Activated CD8-positive, alpha-beta T cell treated with anti-CD3 and anti-CD28 coated beads, Interleukin-2, amount 10 ng/mL, durations not matched to agents 7 days and 5 days (primary cell): Measurements from ENCODE around the gene BRF1. TPM values are rescaled to one million over a fixed set of nuclear protein-coding genes. Genes with fewer than 3 reads are reported as not detected.

Experiments
- ATAC-seq: fragments of 150-1000 bp; cut with Tn5 transposase; one replicate; pipeline ENCODE4 v1.10.0; 2021; ENCODE audit warnings: moderate library complexity
- CTCF ChIA-PET: fragments of 350-600 bp; sonication (Branson Sonifier 250); formaldehyde crosslinking; loops from one replicate; lab custom pipeline; 2021; ENCODE audit warnings: antibody characterized with exemption; lab: Charles Lee
- POLR2A ChIA-PET: fragments of 350-600 bp; sonication (Branson Sonifier 250); formaldehyde crosslinking; loops from one replicate; lab custom pipeline; 2021; ENCODE audit warnings: antibody characterized with exemption; lab: Charles Lee
- DNase-seq: peaks from one replicate; pipeline ENCODE4 v3.0.0-alpha.2; 2020
- H3K27ac Mint-ChIP-seq: one replicate; pipeline ENCODE4 v1.8.0; 2021; ENCODE audit warnings: mild to moderate bottlenecking, mixed read lengths
- H3K27me3 Mint-ChIP-seq: one replicate; pipeline ENCODE4 v1.8.0; 2021; ENCODE audit warnings: low read depth, mixed read lengths
- H3K36me3 Mint-ChIP-seq: one replicate; pipeline ENCODE4 v1.8.0; 2021; ENCODE audit warnings: low read depth, mixed read lengths
- H3K4me1 Mint-ChIP-seq: one replicate; pipeline ENCODE4 v1.8.0; 2021; ENCODE audit warnings: low read depth, mixed read lengths
- H3K4me3 Mint-ChIP-seq: one replicate; pipeline ENCODE4 v1.8.0; 2021; ENCODE audit warnings: mild to moderate bottlenecking, mixed read lengths
- H3K9me3 Mint-ChIP-seq: one replicate; pipeline ENCODE4 v1.8.0; 2022; ENCODE audit warnings: mixed read lengths; ENCODE audit not compliant: insufficient read depth
- total RNA-seq, 2 experiments: library from RNA; stranded (reverse); gene quantifications; one replicate each; pipeline ENCODE4 v1.2.3, GENCODE V29; 2021

Gene BRF1
- total RNA-seq, 2 experiments from 2014 or later: 42.1 to 44.7 TPM

DNA sequence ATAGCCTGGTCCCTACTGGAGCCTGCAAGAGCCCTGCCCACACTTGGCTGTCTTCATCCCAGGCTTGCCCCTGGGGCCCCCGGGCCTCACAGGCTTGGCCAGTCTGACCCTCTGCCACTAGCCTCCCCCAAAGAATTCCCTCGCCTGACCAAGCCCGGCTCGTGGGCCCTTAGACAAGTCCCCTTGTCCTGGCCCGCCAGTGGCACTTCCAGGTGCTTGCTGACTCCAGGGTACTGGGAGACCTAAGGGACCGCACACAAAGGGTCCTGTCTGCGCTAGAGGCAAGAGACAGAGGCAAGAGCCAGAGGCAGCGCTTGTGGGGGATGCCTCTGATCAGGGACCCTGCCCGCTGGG is 47.5 kb downstream of the BRF1 start:
- no peak for ATAC-seq
- no peaks in the 10 kb centered on the region for H3K27me3 Mint-ChIP-seq
- no peak overlapping the region for H3K4me3 Mint-ChIP-seq
- ChIA-PET CTCF (no interaction called here), POLR2A (no interaction called here)
- no peak for DNase-seq
- peaks cover 18% of the 10 kb centered on the region for H3K4me1 Mint-ChIP-seq
- peaks cover 22% of the 10 kb centered on the region for H3K36me3 Mint-ChIP-seq
- H3K27ac Mint-ChIP-seq: no peak overlapping the region
- no peaks in the 10 kb centered on the region for H3K9me3 Mint-ChIP-seq

DNA sequence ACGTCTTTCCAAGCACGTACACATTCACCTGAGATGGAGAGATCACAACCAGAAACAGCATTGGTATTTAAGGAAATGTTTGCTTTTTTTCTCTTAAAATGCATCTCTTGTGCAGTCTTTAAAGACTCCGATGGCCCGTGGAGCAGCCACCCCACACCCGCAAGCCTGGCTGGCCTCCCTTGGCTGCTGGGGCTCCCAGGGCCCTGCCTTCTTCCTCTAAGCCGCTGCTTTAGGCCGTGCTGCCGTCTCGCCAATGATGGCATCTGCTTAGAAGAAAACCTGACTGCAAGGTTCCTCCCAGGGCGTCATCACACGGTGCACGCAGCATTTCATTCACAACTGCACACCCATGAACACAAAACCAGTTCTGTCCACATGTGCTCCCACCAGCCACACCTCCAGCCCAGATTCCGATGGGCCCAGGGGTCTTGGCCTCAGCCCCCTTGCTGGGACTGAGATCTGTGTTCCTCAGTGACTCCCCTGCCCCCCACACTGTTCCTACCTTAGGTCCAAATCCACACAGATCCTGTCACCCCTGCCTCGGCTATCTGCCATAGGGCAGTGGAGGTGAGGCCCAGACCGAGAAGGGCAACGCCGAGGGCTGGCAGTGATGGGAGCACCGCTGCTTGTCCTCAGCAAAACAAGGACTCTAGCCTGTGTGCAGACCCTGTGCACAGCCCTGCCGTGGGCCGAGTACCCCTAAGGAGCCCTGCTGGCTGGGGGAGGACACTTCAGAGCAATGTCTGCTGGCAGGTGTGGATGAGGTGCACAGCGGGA is 48.1 kb downstream of the BRF1 start:
- DNase-seq: no peak
- H3K27ac Mint-ChIP-seq: no peak overlapping the region
- H3K4me3 Mint-ChIP-seq: no peak overlapping the region
- no peaks in the 10 kb centered on the region for H3K9me3 Mint-ChIP-seq
- peaks cover 22% of the 10 kb centered on the region for H3K4me1 Mint-ChIP-seq
- ChIA-PET POLR2A (no interaction called here), CTCF (no interaction called here)
- peaks cover 22% of the 10 kb centered on the region for H3K36me3 Mint-ChIP-seq
- no peak for ATAC-seq
- H3K27me3 Mint-ChIP-seq: no peaks in the 10 kb centered on the region

DNA sequence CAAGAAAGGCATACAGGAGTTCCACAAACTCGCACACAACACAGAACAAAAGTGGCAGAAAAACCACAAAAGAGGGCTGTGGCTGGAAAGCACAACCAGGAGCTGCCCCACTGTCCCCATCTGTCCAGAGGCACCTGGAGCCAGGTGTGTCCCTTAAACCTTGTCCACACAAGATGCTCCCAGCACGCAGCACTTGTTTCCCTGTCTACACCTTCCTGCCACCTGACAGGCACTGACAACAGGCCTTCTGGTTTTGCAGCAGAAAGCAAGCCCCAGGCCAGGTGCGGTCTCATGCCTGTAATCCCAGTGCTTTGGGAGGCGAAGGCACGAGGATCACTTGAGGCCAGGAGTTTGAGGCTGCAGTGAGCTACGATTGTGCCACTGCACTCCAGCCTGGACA is 48.9 kb downstream of the BRF1 start:
- Mint-ChIP-seq H3K36me3 (peaks cover 28% of the 10 kb centered on the region), H3K27ac (peak overlapping the region; percentile 12), H3K9me3 (no peaks in the 10 kb centered on the region)

DNA sequence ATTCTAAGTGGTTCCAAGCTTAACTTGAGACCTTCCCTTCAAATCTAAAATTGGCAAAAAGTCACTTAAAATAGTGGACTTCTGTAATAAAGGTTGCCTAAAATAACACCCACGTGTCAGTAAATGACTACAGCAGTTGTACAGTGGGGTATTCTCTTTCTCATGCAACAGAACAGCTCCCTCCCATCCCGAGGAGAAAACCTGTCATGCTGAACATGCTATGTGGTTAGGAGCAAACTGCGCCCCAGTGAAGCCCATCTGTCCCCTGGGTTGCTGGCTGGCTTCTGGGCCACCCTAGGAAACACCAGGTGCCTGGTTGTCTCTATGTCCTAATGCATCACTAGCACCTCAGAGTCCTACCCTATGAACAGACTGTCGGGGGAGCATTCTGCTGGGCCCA is 49.8 kb downstream of the BRF1 start:
- POLR2A ChIA-PET: no interaction called here
- H3K27ac Mint-ChIP-seq: no peak overlapping the region

More for the DNA sequence above, 48.9 kb downstream of the BRF1 start:
- H3K27me3 Mint-ChIP-seq: no peaks in the 10 kb centered on the region
- H3K4me3 Mint-ChIP-seq: no peak overlapping the region
- H3K4me1 Mint-ChIP-seq: peaks cover 30% of the 10 kb centered on the region
- POLR2A ChIA-PET: no interaction called here
- ATAC-seq (no peak), DNase-seq (no peak)
- CTCF ChIA-PET: no interaction called here

DNA sequence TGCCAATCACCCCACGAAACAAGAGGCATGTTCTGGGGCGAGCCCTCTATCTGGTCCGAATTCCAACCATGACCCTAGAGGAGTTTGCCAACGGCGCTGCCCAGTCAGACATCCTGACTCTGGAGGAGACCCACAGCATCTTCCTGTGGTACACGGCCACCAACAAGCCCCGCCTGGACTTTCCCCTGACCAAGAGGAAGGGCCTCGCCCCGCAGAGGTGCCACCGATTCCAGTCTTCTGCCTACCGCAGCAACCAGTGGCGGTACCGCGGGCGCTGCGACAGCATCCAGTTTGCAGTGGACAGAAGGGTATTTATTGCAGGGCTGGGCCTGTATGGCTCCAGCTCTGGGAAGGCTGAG is 50.8 kb downstream of the BRF1 start:
- peak overlapping the region; percentile 74 for H3K4me3 Mint-ChIP-seq
- H3K4me1 Mint-ChIP-seq: peaks cover 39% of the 10 kb centered on the region
- no peak overlapping the region for H3K27ac Mint-ChIP-seq
- POLR2A ChIA-PET: no interaction called here
- no peak for DNase-seq
- ATAC-seq: no peak
- no peaks in the 10 kb centered on the region for H3K9me3 Mint-ChIP-seq
- CTCF ChIA-PET: interaction anchor here (0.9 kb wide), 1 partner anchor 160 kb away, joined by 3 read pairs; no protein-coding TSS in a partner anchor
- H3K36me3 Mint-ChIP-seq: peaks cover 30% of the 10 kb centered on the region
- H3K27me3 Mint-ChIP-seq: no peaks in the 10 kb centered on the region

More for the DNA sequence above, 49.8 kb downstream of the BRF1 start:
- CTCF ChIA-PET: no interaction called here
- Mint-ChIP-seq H3K4me3 (no peak overlapping the region), H3K9me3 (no peaks in the 10 kb centered on the region), H3K4me1 (peaks cover 33% of the 10 kb centered on the region), H3K27me3 (no peaks in the 10 kb centered on the region), H3K36me3 (peaks cover 30% of the 10 kb centered on the region)
- ATAC-seq (no peak), DNase-seq (no peak)

DNA sequence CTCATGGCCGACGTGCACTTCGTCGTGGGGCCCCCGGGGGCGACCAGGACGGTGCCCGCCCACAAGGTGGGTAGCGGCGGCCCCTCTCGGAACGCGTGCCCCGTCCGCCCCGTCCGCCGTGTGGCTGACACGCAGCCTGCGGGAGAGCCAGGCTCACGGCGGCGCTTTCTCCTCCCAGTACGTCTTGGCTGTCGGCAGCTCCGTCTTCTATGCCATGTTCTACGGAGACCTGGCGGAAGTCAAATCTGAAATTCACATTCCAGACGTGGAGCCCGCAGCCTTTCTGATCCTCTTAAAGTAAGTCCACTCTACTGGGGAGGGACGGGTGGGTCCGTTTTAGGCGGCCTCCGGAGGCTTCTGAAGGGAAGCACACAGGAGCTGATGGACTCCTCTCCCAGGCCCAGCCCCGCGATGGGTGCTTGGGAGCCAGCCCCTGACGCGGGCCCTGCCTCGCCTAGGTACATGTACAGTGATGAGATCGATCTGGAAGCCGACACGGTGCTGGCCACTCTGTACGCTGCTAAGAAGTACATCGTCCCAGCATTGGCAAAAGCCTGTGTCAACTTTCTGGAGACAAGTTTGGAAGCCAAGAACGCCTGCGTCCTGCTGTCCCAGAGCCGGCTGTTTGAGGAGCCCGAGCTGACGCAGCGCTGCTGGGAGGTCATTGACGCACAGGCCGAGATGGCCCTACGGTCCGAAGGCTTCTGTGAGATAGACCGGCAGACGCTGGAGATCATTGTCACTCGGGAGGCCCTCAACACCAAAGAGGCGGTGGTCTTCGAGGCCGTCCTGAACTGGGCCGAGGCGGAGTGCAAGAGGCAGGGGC is 51.4 kb downstream of the BRF1 start:
- Mint-ChIP-seq H3K9me3 (no peaks in the 10 kb centered on the region), H3K27me3 (no peaks in the 10 kb centered on the region), H3K4me3 (peak overlapping the region; percentile 74), H3K27ac (peak overlapping the region; percentile 82), H3K4me1 (peaks cover 40% of the 10 kb centered on the region), H3K36me3 (peaks cover 33% of the 10 kb centered on the region)
- CTCF ChIA-PET: interaction anchor here (0.7 to 2.5 kb wide), 4 partner anchors 43 to 159 kb away, joined by 3 to 10 read pairs (median 3); no protein-coding TSS in a partner anchor
- POLR2A ChIA-PET: interaction anchor here (0.6 to 1.4 kb wide), 3 partner anchors 10 to 52 kb away, joined by 3 to 5 read pairs (median 4); partner anchors contain the start of gene BRF1
- ATAC-seq (no peak), DNase-seq (no peak)

DNA sequence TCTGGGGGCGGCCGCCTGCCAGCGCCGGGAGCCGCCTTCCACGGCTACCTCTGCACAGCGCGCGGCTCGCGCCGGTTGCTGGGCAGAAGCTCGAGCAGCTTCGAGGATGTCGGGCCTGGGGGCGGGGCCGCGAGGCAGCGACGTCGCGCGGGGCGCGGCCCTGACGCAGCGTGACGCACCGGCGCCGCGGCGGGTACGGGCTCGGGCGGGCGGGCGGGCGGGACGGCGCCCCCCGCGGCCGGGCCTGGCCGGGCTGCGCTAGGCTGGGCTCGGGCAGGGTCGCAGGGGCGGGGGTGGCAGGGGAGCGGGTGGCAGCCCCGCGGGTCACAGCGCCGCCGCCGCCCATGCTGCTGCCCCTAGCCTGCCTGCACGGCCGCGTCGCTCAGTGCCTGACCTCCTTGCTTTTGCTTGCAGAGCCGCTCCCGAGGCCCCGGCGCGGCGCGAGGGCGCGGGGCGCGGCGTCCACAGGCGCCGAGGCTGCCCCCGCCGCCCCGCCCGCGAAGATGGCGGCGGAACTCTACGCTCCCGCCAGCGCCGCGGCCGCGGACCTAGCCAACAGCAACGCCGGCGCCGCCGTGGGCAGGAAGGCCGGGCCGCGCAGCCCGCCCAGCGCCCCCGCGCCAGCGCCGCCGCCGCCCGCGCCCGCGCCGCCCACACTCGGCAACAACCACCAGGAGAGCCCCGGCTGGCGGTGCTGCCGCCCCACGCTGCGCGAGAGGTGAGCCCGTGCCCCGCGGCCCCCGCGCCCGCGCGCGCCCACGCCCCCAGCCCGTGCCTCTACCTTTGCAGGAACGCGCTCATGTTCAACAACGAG is 52.2 kb downstream of the BRF1 start, which contains the start of gene BTBD6:
BTBD6 (plus strand) TSS at position 166 of the 814 bp plus-strand sequence; CDS start at position 345, 179 bp downstream.
- Mint-ChIP-seq H3K4me1 (peaks cover 43% of the 10 kb centered on the region), H3K27ac (peak within 1 kb of the TSS; percentile 82), H3K4me3 (peak within 1 kb of the TSS; percentile 80), H3K9me3 (no peaks in the 10 kb centered on the region), H3K36me3 (peaks cover 37% of the 10 kb centered on the region), H3K27me3 (no peaks in the 10 kb centered on the region)
- peak; percentile 90 for DNase-seq
- ATAC-seq: peak; percentile 96
- POLR2A ChIA-PET: interaction anchor here (0.6 to 1.9 kb wide), 7 partner anchors 11 to 67 kb away, joined by 3 to 15 read pairs (median 4); partner anchors contain the start of gene BRF1
- CTCF ChIA-PET: interaction anchor here (0.7 to 2.5 kb wide), 10 partner anchors 21 to 280 kb away, joined by 3 to 10 read pairs (median 3); no protein-coding TSS in a partner anchor

DNA sequence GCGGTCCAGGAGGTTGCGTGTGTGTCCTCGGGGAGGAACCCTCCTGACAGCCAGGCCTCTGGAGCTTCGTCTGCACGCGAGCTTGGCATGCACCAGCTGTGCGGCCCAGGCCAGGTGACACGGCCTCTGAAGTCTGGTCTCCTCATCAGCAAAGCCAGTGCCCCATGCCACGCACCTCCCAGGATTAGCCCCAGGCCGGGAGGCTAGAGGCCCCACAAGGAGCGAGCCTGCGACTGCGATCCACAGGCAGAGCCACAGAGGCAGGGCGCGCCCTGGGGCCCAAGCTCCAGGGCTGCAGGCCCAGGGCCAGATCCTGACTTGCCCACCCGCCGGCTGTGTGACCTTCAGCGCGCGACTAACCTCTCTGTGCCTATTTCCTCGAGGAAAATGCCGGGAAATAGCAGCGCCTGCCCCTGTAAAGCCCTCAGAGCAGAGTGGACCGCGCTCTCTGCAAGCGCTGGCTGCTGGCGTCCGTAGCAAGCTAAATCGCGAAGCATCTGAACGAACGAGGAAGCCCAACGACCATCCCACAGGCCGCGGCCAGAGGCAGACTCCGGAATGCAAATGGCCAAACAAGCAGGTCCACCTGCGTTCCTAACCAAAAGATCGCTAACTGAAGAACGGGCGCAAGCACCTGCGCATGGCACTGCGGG is 53.0 kb downstream of the BRF1 start:
- Mint-ChIP-seq H3K4me3 (peak overlapping the region; percentile 80), H3K4me1 (peaks cover 43% of the 10 kb centered on the region), H3K9me3 (no peaks in the 10 kb centered on the region), H3K27ac (peak overlapping the region; percentile 81), H3K27me3 (no peaks in the 10 kb centered on the region), H3K36me3 (peaks cover 37% of the 10 kb centered on the region)
- no peak for ATAC-seq
- POLR2A ChIA-PET: interaction anchor here (0.6 to 1.9 kb wide), 6 partner anchors 12 to 66 kb away, joined by 3 to 15 read pairs (median 4); partner anchors contain the start of gene BRF1
- CTCF ChIA-PET: interaction anchor here (0.8 to 2.5 kb wide), 8 partner anchors 20 to 281 kb away, joined by 3 to 10 read pairs (median 3); no protein-coding TSS in a partner anchor
- no peak for DNase-seq

DNA sequence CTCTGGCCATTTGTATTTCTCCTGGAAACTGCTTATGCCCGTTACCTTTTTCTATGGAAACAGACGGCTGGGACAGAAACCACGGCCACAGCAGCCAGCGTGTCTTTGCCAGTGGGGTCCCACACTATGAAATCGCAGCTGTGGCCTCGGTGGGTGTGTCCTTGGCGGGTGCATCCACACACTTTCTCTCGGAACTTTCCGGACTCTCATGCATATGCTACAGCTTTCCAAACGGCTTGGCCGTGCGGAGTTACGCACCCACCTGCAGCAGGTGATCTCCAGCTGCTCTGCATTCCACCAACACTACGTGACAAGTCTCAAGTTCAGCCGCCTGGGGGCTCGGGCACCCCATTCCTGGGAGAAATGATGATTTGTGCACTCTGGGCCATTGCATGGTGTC is 53.8 kb downstream of the BRF1 start:
- CTCF ChIA-PET: interaction anchor here (2.5 kb wide), 1 partner anchor 105 kb away, joined by 10 read pairs; no protein-coding TSS in a partner anchor
- DNase-seq (no peak), ATAC-seq (no peak)
- POLR2A ChIA-PET: interaction anchor here (1.9 kb wide), 1 partner anchor 54 kb away, joined by 15 read pairs; the partner anchor contains the start of gene BRF1
- Mint-ChIP-seq H3K9me3 (no peaks in the 10 kb centered on the region), H3K4me3 (peak overlapping the region; percentile 80), H3K27me3 (no peaks in the 10 kb centered on the region), H3K36me3 (peaks cover 37% of the 10 kb centered on the region), H3K27ac (peak overlapping the region; percentile 75), H3K4me1 (peaks cover 43% of the 10 kb centered on the region)

DNA sequence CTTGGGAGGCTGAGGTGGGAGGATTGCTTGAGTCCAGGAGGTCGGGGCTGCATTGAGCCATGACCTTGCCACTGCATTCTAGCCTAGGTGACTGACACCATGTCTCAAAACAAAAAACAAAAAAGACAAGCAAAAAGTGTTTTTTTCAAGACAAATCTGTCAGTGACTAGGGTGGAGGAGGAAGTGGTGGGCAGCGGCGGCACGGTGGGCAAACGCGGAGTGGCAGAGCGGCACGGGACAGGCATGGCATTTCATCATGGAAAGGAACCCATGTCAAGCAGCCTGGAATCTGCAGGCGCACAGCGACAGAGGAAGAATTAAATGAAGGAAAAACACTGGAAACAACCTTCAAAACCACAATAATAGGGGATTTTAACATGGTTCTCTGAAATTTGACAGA is 56.5 kb downstream of the BRF1 start:
- Mint-ChIP-seq H3K27ac (peak overlapping the region; percentile 26), H3K27me3 (no peaks in the 10 kb centered on the region), H3K4me1 (peaks cover 26% of the 10 kb centered on the region), H3K9me3 (no peaks in the 10 kb centered on the region), H3K36me3 (peaks cover 15% of the 10 kb centered on the region), H3K4me3 (no peak overlapping the region)
- POLR2A ChIA-PET: no interaction called here
- no peak for DNase-seq
- CTCF ChIA-PET: no interaction called here
- no peak for ATAC-seq
